HFFc6 (cell line): ENCODE results near the gene ELP4. TPM values are rescaled to one million over a fixed set of nuclear protein-coding genes. Genes with fewer than 3 reads are reported as not detected.

ENCODE experiments used
- DNase-seq: peaks from one replicate; pipeline ENCODE4 v3.0.0-alpha.2; 2018
- H3K27ac Mint-ChIP-seq: 2 replicates; pipeline ENCODE4 v1.8.0; 2020; ENCODE audit warnings: mild to moderate bottlenecking, mixed read lengths
- H3K27me3 Mint-ChIP-seq: 2 replicates; pipeline ENCODE4 v1.8.0; 2021; ENCODE audit warnings: mild to moderate bottlenecking, moderate library complexity, mixed read lengths; ENCODE audit not compliant: insufficient read depth
- H3K36me3 Mint-ChIP-seq: 2 replicates; pipeline ENCODE4 v1.8.0; 2021; ENCODE audit warnings: low read depth, mixed read lengths
- H3K4me1 Mint-ChIP-seq: 2 replicates; pipeline ENCODE4 v1.8.0; 2020; ENCODE audit warnings: low read depth, mixed read lengths
- H3K4me3 Mint-ChIP-seq: 2 replicates; pipeline ENCODE4 v1.8.0; 2020; ENCODE audit warnings: mild to moderate bottlenecking, moderate library complexity, mixed read lengths
- H3K9me3 Mint-ChIP-seq: 2 replicates; pipeline ENCODE4 v1.8.0; 2020; ENCODE audit warnings: mild to moderate bottlenecking, mixed read lengths
- CTCF ChIP-seq: fragments of 200-600 bp; sonication (generic); IDR thresholded peaks from 2 replicates; pipeline ENCODE4 v1.5.0; 2021; ENCODE audit warnings: antibody characterized with exemption, mild to moderate bottlenecking
- total RNA-seq, 6 experiments: library from RNA; stranded (reverse); fragmentation: NEBNext Ultra II Directional; extraction: Animal tissue kit (Norgen Biotek cat#: 25700); gene quantifications; 2 replicates in 1 of 6; 3 replicates in 5 of 6; pipeline ENCODE4 v1.2.3, GENCODE V29; 2021

Gene ELP4
- total RNA-seq, 6 experiments from 2014 or later, result 11.0 to 14.3 (median 12.2) TPM

- no peak overlapping the region for H3K4me3 Mint-ChIP-seq
- TF ChIP-seq CTCF, result no peak
Measured at GRCh38 chr11:31479066-31479465, 30.5 kb upstream of the ELP4 start.

GRCh38 chr11:31480930-31481329 is 28.6 kb upstream of the ELP4 start:
- H3K36me3 Mint-ChIP-seq, result no peaks in the 10 kb centered on the region
- H3K27ac Mint-ChIP-seq, result no peak overlapping the region
- no peaks in the 10 kb centered on the region for H3K9me3 Mint-ChIP-seq
- no peak overlapping the region for H3K4me3 Mint-ChIP-seq
- no peak for TF ChIP-seq CTCF
- no peak for DNase-seq
- H3K27me3 Mint-ChIP-seq, result no peaks in the 10 kb centered on the region
- H3K4me1 Mint-ChIP-seq, result peaks cover 8% of the 10 kb centered on the region

More at GRCh38 chr11:31479066-31479465, 30.5 kb upstream of the ELP4 start:
- DNase-seq, result no peak
- no peaks in the 10 kb centered on the region for H3K36me3 Mint-ChIP-seq
- H3K27me3 Mint-ChIP-seq, result no peaks in the 10 kb centered on the region
- no peaks in the 10 kb centered on the region for H3K4me1 Mint-ChIP-seq
- no peak overlapping the region for H3K27ac Mint-ChIP-seq
- H3K9me3 Mint-ChIP-seq, result no peaks in the 10 kb centered on the region

- H3K4me1 Mint-ChIP-seq, result peaks cover 8% of the 10 kb centered on the region
- no peaks in the 10 kb centered on the region for H3K9me3 Mint-ChIP-seq
- no peak for DNase-seq
- H3K4me3 Mint-ChIP-seq, result no peak overlapping the region
- no peak overlapping the region for H3K27ac Mint-ChIP-seq
- no peaks in the 10 kb centered on the region for H3K27me3 Mint-ChIP-seq
- no peak for TF ChIP-seq CTCF
- no peaks in the 10 kb centered on the region for H3K36me3 Mint-ChIP-seq
Measured at GRCh38 chr11:31484497-31484896, 25.1 kb upstream of the ELP4 start.

GRCh38 chr11:31487848-31488247 is 21.7 kb upstream of the ELP4 start:
- no peaks in the 10 kb centered on the region for H3K9me3 Mint-ChIP-seq
- H3K4me3 Mint-ChIP-seq, result no peak overlapping the region
- TF ChIP-seq CTCF, result peak; percentile 82
- no peaks in the 10 kb centered on the region for H3K36me3 Mint-ChIP-seq
- H3K27me3 Mint-ChIP-seq, result no peaks in the 10 kb centered on the region
- no peak overlapping the region for H3K27ac Mint-ChIP-seq
- peaks cover 16% of the 10 kb centered on the region for H3K4me1 Mint-ChIP-seq
- peak; percentile 36 for DNase-seq

- Mint-ChIP-seq H3K27ac (no peak overlapping the region), H3K9me3 (peaks cover 4% of the 10 kb centered on the region; the same call in 1 of the 2 replicates), H3K4me1 (peaks cover 8% of the 10 kb centered on the region), H3K4me3 (no peak overlapping the region), H3K27me3 (no peaks in the 10 kb centered on the region), H3K36me3 (peaks cover 11% of the 10 kb centered on the region)
- DNase-seq, result no peak
- TF ChIP-seq CTCF, result no peak
Measured at GRCh38 chr11:31492320-31492913, 17.1 kb upstream of the ELP4 start.
